ENCODE data around the gene CDCA8.

GRCh38 chr1:37748565-37748964 is 56.2 kb downstream of the CDCA8 start:
- TF ChIP-seq POLR2AphosphoS5 (IDR thresholded peaks at IDR 0.05; ENCODE audit: low read depth) (no peak), CTCF (conservative IDR thresholded peaks at IDR 0.05; ENCODE audit: low read depth in 2 of 2) (no peak)
